Muscle layer of duodenum (tissue), 2 donors: ENCODE data around the gene ZBTB20.

ENCODE experiments used
- H3K27ac ChIP-seq: one replicate; pipeline ENCODE4 v1.7.0; 2013; ENCODE audit warnings: mild to moderate bottlenecking, low read length
- H3K27me3 ChIP-seq: one replicate; pipeline ENCODE4 v1.7.0; 2013; ENCODE audit warnings: low read depth, mild to moderate bottlenecking, control low read depth, low read length
- H3K36me3 ChIP-seq, 2 donors: one replicate each; pipeline ENCODE4 v1.7.0; 2013; ENCODE audit warnings: low read length in 2 of 2, control low read depth in 1 of 2, mild to moderate bottlenecking in 1 of 2; ENCODE audit not compliant: insufficient read depth in 2 of 2, control insufficient read depth in 1 of 2
- H3K4me1 ChIP-seq, 2 donors: one replicate each; pipeline ENCODE4 v1.7.0; 2013; ENCODE audit warnings: low read length in 2 of 2, mild to moderate bottlenecking in 2 of 2, control low read depth in 1 of 2, moderate library complexity in 1 of 2; ENCODE audit not compliant: insufficient read depth in 2 of 2, control insufficient read depth in 1 of 2
- H3K4me3 ChIP-seq, 2 donors: one replicate each; pipeline ENCODE4 v1.7.0; 2013; ENCODE audit warnings: low read length in 2 of 2, low read depth in 1 of 2, mild to moderate bottlenecking in 1 of 2
- H3K9me3 ChIP-seq, 2 donors: one replicate each; pipeline ENCODE4 v1.7.0; 2013; ENCODE audit warnings: low read length in 2 of 2, control low read depth in 1 of 2, mild to moderate bottlenecking in 1 of 2; ENCODE audit not compliant: control insufficient read depth in 1 of 2
- donor health status: healthy.

The ZBTB20 gene

GRCh38 chr3:114411190-114411668 is 735.9 kb downstream of the ZBTB20 start:
- no peaks in the 10 kb centered on the region for H3K27me3 ChIP-seq
- H3K9me3 ChIP-seq: no peaks in the 10 kb centered on the region
- peak overlapping the region; percentile 67 for H3K27ac ChIP-seq
- no peaks in the 10 kb centered on the region for H3K36me3 ChIP-seq
- H3K4me3 ChIP-seq: no peak overlapping the region
- peaks cover 9 to 17% of the 10 kb centered on the region in 2 donors for H3K4me1 ChIP-seq

- Histone ChIP-seq H3K27me3 (no peaks in the 10 kb centered on the region), H3K4me3 (no peak overlapping the region), H3K4me1 (peaks cover 9 to 27% of the 10 kb centered on the region in 2 donors), H3K27ac (peak overlapping the region; percentile 10), H3K9me3 (no peaks in the 10 kb centered on the region), H3K36me3 (no peaks in the 10 kb centered on the region)
Observed at GRCh38 chr3:114408736-114409670, 738.1 kb downstream of the ZBTB20 start.

GRCh38 chr3:114406922-114407321 is 740.2 kb downstream of the ZBTB20 start:
- Histone ChIP-seq H3K27me3 (no peaks in the 10 kb centered on the region), H3K4me1 (peaks cover 4 to 18% of the 10 kb centered on the region in 2 donors), H3K36me3 (no peaks in the 10 kb centered on the region), H3K4me3 (no peak overlapping the region), H3K9me3 (no peaks in the 10 kb centered on the region), H3K27ac (no peak overlapping the region)

GRCh38 chr3:114406286-114406685 is 740.8 kb downstream of the ZBTB20 start:
- H3K27ac ChIP-seq: no peak overlapping the region
- H3K4me1 ChIP-seq: peaks cover 0 to 22% of the 10 kb centered on the region in 2 donors
- no peaks in the 10 kb centered on the region for H3K27me3 ChIP-seq
- no peaks in the 10 kb centered on the region for H3K36me3 ChIP-seq
- no peak overlapping the region for H3K4me3 ChIP-seq
- no peaks in the 10 kb centered on the region for H3K9me3 ChIP-seq

GRCh38 chr3:114405202-114405990 is 741.7 kb downstream of the ZBTB20 start:
- peak overlapping the region; percentile 21 for H3K27ac ChIP-seq
- no peaks in the 10 kb centered on the region for H3K36me3 ChIP-seq
- peaks cover 0 to 29% of the 10 kb centered on the region in 2 donors for H3K4me1 ChIP-seq
- no peak overlapping the region for H3K4me3 ChIP-seq
- H3K9me3 ChIP-seq: no peaks in the 10 kb centered on the region
- no peaks in the 10 kb centered on the region for H3K27me3 ChIP-seq

- Histone ChIP-seq H3K4me3 (no peak overlapping the region), H3K4me1 (peaks cover 0 to 34% of the 10 kb centered on the region in 2 donors), H3K36me3 (no peaks in the 10 kb centered on the region), H3K9me3 (no peaks in the 10 kb centered on the region), H3K27me3 (no peaks in the 10 kb centered on the region), H3K27ac (no peak overlapping the region)
Observed at GRCh38 chr3:114404590-114404989, 742.5 kb downstream of the ZBTB20 start.

GRCh38 chr3:114402838-114403237 is 744.2 kb downstream of the ZBTB20 start:
- no peaks in the 10 kb centered on the region for H3K9me3 ChIP-seq
- H3K27ac ChIP-seq: no peak overlapping the region
- peaks cover 0 to 34% of the 10 kb centered on the region in 2 donors for H3K4me1 ChIP-seq

GRCh38 chr3:114401346-114401745 is 745.7 kb downstream of the ZBTB20 start:
- Histone ChIP-seq H3K4me1 (peaks cover 4 to 28% of the 10 kb centered on the region in 2 donors), H3K36me3 (no peaks in the 10 kb centered on the region), H3K9me3 (no peaks in the 10 kb centered on the region), H3K27me3 (no peaks in the 10 kb centered on the region), H3K27ac (no peak overlapping the region), H3K4me3 (no peak overlapping the region)

More at GRCh38 chr3:114402838-114403237, 744.2 kb downstream of the ZBTB20 start:
- Histone ChIP-seq H3K27me3 (no peaks in the 10 kb centered on the region), H3K36me3 (no peaks in the 10 kb centered on the region), H3K4me3 (no peak overlapping the region)

- H3K36me3 ChIP-seq: no peaks in the 10 kb centered on the region
- H3K9me3 ChIP-seq: no peaks in the 10 kb centered on the region
- no peak overlapping the region for H3K27ac ChIP-seq
- no peaks in the 10 kb centered on the region for H3K27me3 ChIP-seq
- peak overlapping the region in 1 of 2 donors; percentile 37 for H3K4me3 ChIP-seq
- peaks cover 4 to 26% of the 10 kb centered on the region in 2 donors for H3K4me1 ChIP-seq
Observed at GRCh38 chr3:114400371-114400770, 746.7 kb downstream of the ZBTB20 start.

- no peak overlapping the region for H3K27ac ChIP-seq
- H3K9me3 ChIP-seq: no peaks in the 10 kb centered on the region
- H3K4me1 ChIP-seq: peaks cover 8 to 13% of the 10 kb centered on the region in 2 donors
Observed at GRCh38 chr3:114394551-114394950, 752.5 kb downstream of the ZBTB20 start.

More at GRCh38 chr3:114394551-114394950, 752.5 kb downstream of the ZBTB20 start:
- H3K4me3 ChIP-seq: no peak overlapping the region
- no peaks in the 10 kb centered on the region for H3K36me3 ChIP-seq
- no peaks in the 10 kb centered on the region for H3K27me3 ChIP-seq
